SKM-1 treated with dmso at 0.1 percent for 144 hours (cell line): Measurements from ENCODE around the gene ERCC5.
A peak's percentile ranks its signal among the peaks of the same experiment; 100 is the strongest.

Experiments
- DNase-seq: peaks from one replicate; lab custom pipeline; 2025; ENCODE audit not compliant: unreplicated experiment; lab: John Stamatoyannopoulos, UW

ERCC5 gene

GRCh38 chr13:102839462-102839861 is 6.4 kb upstream of the ERCC5 start:
- no peak for DNase-seq

GRCh38 chr13:102845289-102845629 is 573 bp upstream of the ERCC5 start:
- DNase-seq, result no peak

GRCh38 chr13:102846261-102847015 is 606 bp downstream of the ERCC5 start:
- DNase-seq, result peak; percentile 50

- DNase-seq, result peak; percentile 37
These were observed 1.7 kb downstream of the ERCC5 start for GRCh38 chr13:102847272-102848234.

- DNase-seq, result no peak
These were observed 3.1 kb downstream of the ERCC5 start for GRCh38 chr13:102848956-102849355.

GRCh38 chr13:102852556-102852955 is 6.7 kb downstream of the ERCC5 start:
- DNase-seq, result no peak

- no peak for DNase-seq
These were observed 8.8 kb downstream of the ERCC5 start for GRCh38 chr13:102854675-102855074.

- DNase-seq, result no peak
These were observed 10.7 kb downstream of the ERCC5 start for GRCh38 chr13:102856557-102856956.

GRCh38 chr13:102862624-102863210 is 16.9 kb downstream of the ERCC5 start:
- no peak for DNase-seq

GRCh38 chr13:102863590-102863989 is 17.8 kb downstream of the ERCC5 start:
- no peak for DNase-seq

GRCh38 chr13:102868366-102868936 is 22.6 kb downstream of the ERCC5 start:
- DNase-seq, result no peak

GRCh38 chr13:102869948-102870676 is 24.3 kb downstream of the ERCC5 start:
- peak; percentile 6 for DNase-seq

GRCh38 chr13:102870677-102871415 is 25.0 kb downstream of the ERCC5 start:
- DNase-seq, result no peak

- no peak for DNase-seq
These were observed 26.3 kb downstream of the ERCC5 start for GRCh38 chr13:102872131-102872530.

GRCh38 chr13:102872531-102872930 is 26.7 kb downstream of the ERCC5 start:
- no peak for DNase-seq

- no peak for DNase-seq
These were observed 27.8 kb downstream of the ERCC5 start for GRCh38 chr13:102873653-102874052.

GRCh38 chr13:102875256-102875655 is 29.4 kb downstream of the ERCC5 start:
- DNase-seq, result no peak

- DNase-seq, result no peak
These were observed 31.5 kb downstream of the ERCC5 start for GRCh38 chr13:102877303-102877702.

GRCh38 chr13:102878481-102878880 is 32.6 kb downstream of the ERCC5 start:
- no peak for DNase-seq
